Measurements from ENCODE around the gene MSMP.

MSMP gene

DNA sequence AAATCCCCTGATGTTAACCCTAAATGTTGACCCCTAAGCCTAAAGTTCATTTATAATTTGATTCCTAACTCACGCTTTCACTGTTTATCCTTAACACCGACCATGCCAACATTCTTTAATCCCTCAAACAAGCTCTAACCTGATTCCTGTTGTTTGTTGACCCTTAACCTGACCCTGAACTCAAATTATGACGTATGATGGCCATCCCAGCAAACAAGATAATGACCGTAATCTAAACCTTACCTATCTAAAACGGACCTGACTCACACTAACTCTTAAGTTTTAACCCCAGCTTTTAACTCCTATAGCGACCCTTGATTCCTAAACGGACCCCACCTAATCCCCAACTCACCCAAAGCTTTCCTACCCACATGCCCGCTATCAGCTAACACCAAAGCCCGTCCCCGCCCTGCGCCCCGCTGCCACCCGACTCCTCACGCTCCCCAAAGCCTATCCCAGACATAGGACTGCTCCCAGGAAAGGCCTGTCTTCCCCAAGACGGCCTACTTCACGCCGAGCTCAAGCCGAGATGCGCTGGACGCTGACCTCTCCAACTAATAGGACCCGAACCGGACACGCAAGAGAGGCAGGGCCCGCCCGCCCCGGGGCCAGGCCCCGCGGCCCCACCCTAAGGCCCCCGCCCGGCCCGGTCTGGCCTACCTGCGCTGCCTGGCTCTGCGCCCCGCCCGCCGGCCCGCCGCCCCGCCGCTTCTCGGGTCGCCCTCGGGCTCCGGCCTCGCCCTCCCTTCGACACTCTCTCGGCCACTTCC lies 22.5 kb downstream of the MSMP start:
- TF ChIP-seq, protein P1, sequence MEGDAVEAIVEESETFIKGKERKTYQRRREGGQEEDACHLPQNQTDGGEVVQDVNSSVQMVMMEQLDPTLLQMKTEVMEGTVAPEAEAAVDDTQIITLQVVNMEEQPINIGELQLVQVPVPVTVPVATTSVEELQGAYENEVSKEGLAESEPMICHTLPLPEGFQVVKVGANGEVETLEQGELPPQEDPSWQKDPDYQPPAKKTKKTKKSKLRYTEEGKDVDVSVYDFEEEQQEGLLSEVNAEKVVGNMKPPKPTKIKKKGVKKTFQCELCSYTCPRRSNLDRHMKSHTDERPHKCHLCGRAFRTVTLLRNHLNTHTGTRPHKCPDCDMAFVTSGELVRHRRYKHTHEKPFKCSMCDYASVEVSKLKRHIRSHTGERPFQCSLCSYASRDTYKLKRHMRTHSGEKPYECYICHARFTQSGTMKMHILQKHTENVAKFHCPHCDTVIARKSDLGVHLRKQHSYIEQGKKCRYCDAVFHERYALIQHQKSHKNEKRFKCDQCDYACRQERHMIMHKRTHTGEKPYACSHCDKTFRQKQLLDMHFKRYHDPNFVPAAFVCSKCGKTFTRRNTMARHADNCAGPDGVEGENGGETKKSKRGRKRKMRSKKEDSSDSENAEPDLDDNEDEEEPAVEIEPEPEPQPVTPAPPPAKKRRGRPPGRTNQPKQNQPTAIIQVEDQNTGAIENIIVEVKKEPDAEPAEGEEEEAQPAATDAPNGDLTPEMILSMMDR (IDR thresholded peaks at IDR 0.05; ENCODE audit: borderline replicate concordance, insufficient read depth, low read depth, low read length) = no peak
- H3K4me3 ChIP-seq (ENCODE audit: low read depth, low read length) = peak overlapping the region; percentile 94

DNA sequence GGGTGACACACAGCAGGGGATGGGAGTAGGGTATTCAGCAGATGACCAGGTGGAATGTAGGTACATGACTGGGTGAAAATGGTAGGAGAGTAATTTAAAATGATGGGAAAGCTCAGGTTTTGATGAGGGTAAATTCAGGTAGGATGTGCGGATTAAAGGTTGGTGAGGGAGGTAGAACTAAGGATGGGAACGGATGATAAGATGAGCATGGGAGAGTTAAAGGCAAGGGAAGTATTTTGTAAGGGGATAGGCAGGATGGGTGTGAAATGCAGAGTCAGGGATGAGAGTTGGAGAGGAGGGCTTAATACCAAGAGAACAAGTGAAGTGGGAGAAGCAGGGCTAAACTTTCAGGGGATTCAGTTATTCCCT lies 23.6 kb downstream of the MSMP start:
- peak overlapping the region; percentile 94 for H3K4me3 ChIP-seq (ENCODE audit: low read depth, low read length)
- TF ChIP-seq, protein P1 (IDR thresholded peaks at IDR 0.05; ENCODE audit: borderline replicate concordance, insufficient read depth, low read depth, low read length) = no peak

DNA sequence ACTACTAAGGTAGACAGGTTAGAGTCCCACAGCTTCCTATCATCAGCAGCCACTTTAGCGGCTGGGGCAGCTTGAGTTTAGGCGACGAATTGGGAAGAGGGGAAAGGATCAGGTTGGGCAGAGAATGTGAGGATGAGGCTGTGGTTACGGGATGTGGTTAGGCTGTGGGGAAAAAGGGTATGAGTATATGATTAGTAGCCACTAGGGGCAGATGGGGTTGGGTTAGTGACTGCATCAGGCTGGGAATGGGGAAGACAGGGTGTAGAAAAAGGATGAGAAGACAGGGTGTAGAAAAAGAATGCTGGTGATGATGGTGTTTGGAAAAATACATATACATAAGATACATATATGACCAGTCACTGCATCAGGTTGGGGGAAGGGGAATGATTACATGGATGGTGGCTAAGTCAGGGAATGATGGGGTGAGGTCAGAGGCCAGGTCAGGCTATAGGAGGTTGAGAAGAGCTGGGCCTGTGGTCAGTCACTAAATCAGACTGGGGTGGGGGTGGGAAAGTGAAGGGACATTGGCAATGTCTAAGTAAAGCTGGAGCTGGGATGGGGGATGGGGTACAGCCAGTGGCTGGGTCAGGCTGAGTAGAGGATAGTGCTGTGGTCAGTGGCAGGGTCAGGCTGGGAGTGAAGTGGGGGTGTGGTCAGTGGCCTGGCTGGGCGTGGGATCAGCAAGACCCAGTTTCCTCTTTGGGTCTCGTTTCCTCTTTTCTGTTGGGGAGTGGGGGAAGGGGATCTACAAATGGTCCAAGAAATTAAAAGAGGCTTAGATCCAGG lies 24.2 kb downstream of the MSMP start:
- peak overlapping the region; percentile 94 for H3K4me3 ChIP-seq (ENCODE audit: low read depth, low read length)
- TF ChIP-seq, protein P1 (IDR thresholded peaks at IDR 0.05; ENCODE audit: borderline replicate concordance, insufficient read depth, low read depth, low read length) = peak; percentile 51; the same call in 1 of the 2 replicates

DNA sequence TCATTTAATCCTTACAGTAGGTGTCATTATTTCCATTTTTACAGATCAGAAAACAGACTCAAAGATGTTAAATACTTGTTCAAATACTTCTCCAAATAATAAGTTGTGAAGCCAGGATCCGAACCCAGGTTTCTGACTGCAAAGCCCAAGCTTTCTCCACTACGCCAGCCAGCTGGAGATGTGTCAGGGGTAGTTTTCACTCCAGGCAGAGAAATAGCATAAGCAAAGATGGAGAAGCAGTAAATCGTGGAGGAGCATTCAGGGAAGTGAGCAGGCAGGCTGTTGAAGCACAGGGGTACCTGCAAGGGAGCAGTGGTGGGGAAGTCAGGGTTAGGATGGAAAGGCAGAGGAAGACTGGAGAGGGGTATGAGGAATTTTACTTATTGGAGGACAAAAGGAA lies 25.0 kb downstream of the MSMP start:
- peak overlapping the region; percentile 94 for H3K4me3 ChIP-seq (ENCODE audit: low read depth, low read length)

DNA sequence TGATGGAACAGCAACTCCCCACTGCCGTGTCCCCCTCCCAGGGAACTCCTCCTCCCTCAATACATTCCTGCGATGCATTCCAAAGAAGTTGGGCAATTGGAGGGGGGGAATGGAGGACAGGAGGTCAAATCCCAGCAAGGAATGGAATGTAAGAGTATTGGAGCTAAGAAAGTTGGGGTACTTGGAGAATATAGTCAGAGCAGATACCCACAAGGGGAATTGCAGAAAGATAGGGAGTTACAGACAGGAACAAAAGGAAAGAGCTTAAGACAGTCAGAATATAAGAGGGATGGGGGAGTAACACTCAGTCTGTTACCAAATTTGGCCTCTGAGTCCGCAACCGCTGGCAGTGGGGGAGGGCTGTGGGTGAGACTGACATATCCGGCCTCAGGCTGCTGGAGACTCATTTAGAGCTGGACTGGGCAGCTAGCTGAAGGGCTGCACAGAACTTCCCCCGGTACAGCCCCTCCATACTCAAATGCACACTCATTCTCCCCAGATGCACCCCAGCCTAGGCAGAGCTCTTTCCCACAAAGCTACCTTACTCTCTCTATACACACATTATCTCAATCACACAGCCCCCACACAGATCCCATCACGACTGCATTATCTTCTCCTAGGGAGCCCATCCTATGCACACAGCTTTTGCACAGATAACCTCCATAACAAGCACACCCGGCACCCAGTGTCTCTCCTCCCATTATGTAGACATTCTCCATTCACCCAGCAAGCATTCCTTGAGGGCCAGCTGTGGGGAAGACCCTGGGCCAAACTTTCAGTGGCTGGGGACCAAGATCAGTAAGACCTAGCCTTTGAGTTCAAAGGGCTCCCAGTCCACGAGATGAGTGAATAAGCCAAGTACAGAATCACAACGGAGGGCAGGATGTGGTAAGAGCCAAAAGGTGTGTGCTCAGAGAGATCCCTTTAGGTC lies 25.8 kb downstream of the MSMP start:
- H3K4me3 ChIP-seq (ENCODE audit: low read depth, low read length) = peak overlapping the region; percentile 35
- TF ChIP-seq, protein P1 (IDR thresholded peaks at IDR 0.05; ENCODE audit: borderline replicate concordance, insufficient read depth, low read depth, low read length) = no peak

More for the DNA sequence above, 25.0 kb downstream of the MSMP start:
- TF ChIP-seq, protein P1 (IDR thresholded peaks at IDR 0.05; ENCODE audit: borderline replicate concordance, insufficient read depth, low read depth, low read length) = no peak

DNA sequence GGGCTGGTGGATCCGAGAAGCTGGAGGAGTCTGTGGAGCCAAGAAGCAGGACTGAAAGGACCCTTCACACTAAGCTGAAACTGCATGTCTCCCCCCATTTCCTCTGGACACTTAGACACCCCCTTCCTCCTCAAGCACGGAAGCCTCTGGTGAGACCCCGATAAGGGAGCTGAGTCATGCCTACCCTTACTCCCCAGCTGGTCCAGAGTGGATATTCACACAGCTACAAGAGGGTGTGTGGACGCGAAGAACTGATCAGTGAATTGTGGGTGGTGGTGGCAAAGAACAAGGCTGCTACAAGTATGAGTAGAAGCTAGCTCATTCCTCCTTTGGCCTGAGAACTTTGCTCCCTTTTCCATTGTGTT lies 26.4 kb downstream of the MSMP start:
- TF ChIP-seq, protein P1 (IDR thresholded peaks at IDR 0.05; ENCODE audit: borderline replicate concordance, insufficient read depth, low read depth, low read length) = no peak
- peak overlapping the region; percentile 35 for H3K4me3 ChIP-seq (ENCODE audit: low read depth, low read length)

Measured in GM12875 (cell line).